Right renal cortex interstitium (tissue), 3 donors: ENCODE measurements around the gene AMBRA1. TPM values are rescaled to one million over a fixed set of nuclear protein-coding genes. Genes with fewer than 3 reads are reported as not detected.
A peak's percentile ranks its signal among the peaks of the same experiment; 100 is the strongest.
"Not testable (repeated sequence)": the region's sequence is repeated elsewhere in the genome, so short reads cannot be mapped to it uniquely, and the experiment has no call there.

Experiments used
- DNase-seq, 3 donors: peaks; one replicate each; pipeline ENCODE4 v3.0.0-alpha.2; 2013; ENCODE audit warnings: low read depth in 3 of 3, low spot score in 2 of 3
- polyA plus RNA-seq, 3 donors: library from polyadenylated mRNA; unstranded; fragments of 120-200 nt; gene quantifications; one replicate each; pipeline ENCODE4 v1.2.1, GENCODE V29; 2013; ENCODE audit not compliant: insufficient read length in 3 of 3

AMBRA1 gene
- polyA plus RNA-seq, 3 donors: 25.2 to 26.9 (median 25.3) TPM

DNA sequence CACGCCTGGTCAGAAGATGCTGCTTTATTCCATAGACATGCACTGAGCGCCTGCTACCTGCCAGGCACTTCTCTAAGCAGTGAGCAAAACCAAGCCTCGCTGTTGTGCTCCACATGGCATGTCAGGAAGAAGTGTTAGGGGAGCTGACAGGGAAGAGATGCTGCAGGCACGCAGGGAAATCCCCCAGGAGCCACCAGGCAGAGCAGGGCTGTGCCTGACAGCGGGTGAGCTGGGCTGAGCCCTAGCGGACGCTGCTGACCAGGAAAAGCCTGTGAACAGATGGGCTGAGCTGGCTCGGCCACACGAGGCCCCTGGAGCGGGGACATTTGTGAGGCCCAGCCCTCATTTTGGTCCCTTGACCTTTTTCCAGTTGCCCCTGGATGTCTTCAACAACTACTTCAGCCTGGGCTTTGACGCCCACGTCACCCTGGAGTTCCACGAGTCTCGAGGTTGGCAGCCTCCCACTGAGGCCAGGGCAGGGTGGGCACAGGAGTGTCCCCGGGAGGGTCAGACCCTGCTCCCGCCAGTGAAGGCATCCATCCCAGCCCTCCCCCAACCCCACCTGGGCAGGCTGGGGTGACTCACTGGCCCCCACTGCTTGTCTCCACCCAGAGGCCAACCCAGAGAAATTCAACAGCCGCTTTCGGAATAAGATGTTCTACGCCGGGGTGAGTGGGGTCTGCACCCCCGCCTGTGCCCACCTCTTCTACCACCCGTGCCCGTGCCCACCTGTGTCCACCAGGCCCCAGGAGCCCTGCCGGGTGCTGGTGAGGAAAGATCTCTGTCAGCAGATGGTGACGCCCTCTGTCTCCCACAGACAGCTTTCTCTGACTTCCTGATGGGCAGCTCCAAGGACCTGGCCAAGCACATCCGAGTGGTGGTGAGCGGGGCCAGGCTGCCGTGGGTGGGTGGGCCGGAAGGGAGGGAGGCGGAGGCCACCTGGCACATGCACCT lies 219.8 kb downstream of the AMBRA1 start:
- no peak for DNase-seq

DNA sequence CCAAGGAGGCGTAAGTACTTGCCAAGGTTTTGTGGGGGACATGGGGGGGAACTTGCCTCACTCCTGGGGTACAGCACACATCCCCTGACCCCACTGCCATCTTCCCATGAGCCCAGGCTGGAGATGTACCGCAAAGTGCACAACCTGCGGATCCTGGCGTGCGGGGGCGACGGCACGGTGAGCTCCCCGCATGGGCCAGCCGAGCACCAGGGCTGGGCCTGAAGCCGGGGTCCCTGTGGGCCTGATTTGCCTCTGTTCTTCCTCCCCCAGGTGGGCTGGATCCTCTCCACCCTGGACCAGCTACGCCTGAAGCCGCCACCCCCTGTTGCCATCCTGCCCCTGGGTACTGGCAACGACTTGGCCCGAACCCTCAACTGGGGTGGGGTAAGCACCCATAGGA lies 221.3 kb downstream of the AMBRA1 start:
- not testable (repeated sequence) for DNase-seq

DNA sequence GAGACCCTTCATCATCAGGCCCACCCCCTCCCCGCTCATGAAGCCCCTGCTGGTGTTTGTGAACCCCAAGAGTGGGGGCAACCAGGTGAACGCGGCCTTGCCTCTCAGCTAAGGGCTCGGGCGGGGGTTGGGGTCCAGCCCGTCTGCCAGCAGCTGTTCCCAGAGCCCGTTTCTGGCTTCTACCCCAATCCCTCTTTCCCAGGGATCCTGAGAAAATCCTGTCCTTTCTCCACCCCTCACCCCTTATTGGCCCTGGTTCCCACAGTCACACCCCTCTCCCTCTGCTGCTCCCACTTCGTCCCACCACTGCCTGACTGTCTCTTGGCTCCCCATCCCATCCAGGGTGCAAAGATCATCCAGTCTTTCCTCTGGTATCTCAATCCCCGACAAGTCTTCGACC lies 221.7 kb downstream of the AMBRA1 start:
- no peak for DNase-seq

DNA sequence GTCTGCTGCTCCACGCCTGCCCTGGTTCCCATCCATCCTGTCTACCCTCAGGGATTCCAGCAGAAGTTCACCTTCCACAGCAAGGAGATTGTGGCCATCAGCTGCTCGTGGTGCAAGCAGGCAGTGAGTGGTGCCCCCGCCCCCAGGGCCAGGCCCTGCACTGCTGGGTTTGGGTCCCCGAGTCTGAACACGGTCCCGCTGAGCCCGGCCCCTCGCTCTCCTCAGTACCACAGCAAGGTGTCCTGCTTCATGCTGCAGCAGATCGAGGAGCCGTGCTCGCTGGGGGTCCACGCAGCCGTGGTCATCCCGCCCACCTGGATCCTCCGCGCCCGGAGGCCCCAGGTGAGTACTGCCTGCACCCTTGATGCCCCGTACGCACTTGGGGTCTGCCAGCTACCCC lies 222.6 kb downstream of the AMBRA1 start:
- DNase-seq: not testable (repeated sequence)

DNA sequence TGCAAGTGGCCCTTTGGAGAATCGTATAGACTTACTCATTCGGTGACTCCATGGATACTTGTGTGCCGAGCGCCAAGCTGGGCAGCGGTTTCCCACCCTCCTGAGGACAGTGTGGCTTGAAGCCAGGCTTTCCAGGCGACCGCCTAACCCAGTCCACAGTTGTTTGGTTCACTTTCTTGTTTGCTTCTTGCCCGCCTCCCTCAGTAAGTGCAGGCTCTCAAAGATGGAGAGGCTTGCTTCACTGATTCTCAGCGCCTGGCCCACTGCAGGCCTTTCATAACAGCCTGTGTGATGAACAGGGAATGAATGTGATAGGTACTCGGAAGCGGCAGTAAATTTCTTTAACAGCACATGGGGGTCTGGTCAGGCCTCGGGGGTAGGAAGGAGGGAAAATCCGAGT lies 223.6 kb downstream of the AMBRA1 start:
- DNase-seq: no peak

DNA sequence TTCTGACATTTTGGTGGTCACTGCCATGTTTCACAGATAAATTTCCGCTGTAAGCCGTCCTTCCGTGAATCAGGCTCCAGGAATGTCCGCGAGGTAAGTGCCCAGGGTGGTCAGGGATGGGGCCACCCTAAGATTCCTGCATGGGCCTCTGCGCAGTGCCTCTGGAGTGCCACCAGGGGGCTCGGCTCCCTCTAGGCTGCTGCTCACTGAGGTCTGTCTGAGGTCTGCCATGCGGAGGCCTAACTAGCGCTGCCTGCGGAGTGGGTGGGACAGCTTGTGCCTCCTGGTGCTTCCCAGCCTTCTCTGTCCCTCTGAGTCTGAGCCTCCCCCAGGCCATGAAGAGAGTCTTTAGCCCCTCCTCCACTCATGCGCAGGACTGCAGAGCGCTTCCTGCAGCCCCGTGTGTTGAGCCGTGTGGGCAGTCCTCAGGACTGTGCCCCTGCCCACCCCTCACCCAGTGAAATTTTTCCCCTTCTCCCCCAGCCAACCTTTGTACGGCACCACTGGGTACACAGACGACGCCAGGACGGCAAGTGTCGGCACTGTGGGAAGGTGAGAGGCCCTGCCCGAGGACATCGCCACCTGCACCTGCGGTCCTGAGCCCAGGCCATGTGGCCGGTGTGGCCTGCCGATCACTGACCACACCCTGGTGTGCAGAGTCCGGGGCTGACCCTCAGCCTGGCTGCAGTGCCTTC lies 224.2 kb downstream of the AMBRA1 start:
- peak in 1 of 3 donors; percentile 60 for DNase-seq

DNA sequence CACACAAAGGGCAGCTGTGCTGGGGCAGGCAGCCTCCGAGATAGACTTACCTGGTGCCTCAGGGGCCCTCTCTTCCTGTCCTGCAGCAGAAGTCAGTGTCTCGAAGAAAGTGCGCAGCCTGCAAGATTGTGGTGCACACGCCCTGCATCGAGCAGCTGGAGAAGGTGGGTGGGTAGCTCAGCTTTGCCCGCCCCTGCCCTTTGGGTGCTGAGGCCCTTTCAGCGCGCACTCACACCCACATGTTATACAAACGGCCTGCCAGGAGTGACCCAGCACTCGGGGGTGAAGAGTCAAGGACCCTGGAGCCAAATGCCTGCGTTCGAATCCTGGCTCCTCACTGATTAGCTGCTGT lies 225.9 kb downstream of the AMBRA1 start:
- no peak for DNase-seq

DNA sequence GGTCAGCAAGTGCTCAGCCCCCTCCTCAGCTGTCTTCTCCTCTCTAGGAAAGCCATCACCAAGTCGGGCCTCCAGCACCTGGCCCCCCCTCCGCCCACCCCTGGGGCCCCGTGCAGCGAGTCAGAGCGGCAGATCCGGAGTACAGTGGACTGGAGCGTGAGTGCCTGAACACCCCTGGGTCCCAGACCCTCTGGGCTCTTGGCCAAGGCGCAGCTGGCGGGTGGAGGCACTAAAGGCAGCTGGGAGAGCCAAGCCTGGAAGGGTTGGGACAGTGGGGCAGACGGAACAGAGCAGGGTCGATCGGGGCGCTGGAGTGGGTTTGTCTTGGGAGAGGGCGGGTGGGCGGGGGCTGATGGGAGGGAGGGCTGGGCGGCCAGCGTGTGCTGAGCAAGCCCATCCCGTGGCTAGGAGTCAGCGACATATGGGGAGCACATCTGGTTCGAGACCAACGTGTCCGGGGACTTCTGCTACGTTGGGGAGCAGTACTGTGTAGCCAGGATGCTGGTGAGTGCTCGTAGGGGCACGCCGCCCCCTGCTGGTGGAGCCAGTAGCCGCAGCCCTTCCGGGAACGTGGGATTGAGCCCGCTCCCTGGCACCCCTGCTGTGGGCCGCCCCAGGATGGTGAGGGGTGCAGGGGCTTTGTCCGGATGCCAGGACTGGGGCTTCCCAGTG lies 226.4 kb downstream of the AMBRA1 start:
- DNase-seq: no peak

DNA sequence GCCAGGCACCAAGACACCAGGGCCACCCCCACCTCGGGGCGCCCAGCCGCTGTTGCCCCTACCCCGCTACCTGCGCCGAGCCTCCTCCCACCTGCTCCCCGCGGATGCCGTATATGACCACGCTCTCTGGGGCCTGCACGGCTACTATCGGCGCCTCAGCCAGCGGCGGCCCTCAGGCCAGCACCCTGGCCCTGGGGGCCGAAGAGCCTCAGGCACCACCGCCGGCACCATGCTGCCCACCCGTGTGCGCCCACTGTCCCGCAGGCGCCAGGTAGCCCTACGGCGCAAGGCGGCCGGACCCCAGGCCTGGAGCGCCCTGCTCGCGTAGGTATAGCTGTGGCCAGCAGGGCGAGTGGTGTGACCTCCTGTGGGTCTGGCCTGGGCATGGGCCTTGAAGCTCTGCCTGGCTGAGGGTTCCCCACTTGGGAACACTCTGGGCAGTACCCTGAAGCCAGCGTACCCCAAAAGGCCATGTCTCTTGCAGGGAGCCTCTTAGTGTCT lies 227.1 kb downstream of the AMBRA1 start:
- no peak for DNase-seq

DNA sequence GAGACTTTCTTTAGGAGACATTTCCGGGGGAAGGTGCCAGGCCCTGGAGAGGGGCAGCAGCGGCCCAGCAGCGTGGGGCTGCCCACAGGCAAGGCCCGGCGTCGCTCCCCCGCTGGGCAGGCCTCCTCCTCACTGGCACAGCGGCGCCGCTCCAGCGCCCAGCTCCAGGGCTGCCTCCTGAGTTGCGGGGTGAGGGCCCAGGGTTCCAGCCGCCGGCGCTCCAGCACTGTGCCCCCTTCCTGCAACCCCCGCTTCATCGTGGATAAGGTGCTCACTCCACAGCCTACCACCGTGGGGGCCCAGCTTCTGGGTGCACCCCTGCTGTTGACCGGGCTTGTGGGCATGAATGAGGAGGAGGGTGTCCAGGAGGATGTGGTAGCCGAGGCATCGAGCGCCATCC lies 227.6 kb downstream of the AMBRA1 start:
- no peak for DNase-seq

DNA sequence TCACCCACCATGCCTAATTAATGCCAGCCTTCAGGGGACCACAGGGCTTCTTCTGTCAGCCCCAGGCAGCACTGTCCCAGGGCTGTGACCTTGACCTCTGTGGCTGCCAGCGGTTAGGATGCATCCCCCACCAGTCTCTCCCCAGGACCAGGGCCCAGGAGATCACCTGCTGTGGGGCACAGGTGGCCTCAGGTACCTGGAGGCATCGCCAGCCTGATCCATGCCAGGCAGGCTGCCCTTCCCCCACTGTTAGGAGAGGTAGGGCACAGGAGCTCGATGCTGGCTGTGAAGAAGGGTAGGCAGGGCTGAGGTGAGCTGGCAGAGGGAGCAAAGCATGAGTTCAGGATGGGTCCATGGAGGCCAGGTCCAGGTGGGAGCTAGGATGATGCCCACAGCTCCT lies 229.0 kb downstream of the AMBRA1 start:
- DNase-seq: no peak

DNA sequence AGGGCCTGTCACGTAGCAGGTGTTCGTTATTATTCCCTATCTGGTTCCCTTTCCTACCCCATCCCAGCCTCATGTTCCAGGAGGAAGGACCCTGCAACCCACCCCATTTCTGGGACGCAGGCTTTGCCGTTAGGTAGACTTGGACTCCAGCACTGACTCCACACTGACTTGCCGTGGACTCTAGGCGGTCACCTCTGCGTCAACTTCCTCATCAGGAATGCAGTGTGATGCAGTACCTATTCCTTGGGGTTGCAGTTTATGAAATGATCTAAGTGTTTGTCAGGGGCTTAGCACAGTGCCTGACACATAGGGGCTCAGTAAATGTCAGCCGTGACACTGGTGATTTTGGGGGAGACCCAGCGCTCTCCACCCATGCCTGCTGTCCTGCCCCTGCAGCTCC lies 229.8 kb downstream of the AMBRA1 start:
- no peak for DNase-seq

DNA sequence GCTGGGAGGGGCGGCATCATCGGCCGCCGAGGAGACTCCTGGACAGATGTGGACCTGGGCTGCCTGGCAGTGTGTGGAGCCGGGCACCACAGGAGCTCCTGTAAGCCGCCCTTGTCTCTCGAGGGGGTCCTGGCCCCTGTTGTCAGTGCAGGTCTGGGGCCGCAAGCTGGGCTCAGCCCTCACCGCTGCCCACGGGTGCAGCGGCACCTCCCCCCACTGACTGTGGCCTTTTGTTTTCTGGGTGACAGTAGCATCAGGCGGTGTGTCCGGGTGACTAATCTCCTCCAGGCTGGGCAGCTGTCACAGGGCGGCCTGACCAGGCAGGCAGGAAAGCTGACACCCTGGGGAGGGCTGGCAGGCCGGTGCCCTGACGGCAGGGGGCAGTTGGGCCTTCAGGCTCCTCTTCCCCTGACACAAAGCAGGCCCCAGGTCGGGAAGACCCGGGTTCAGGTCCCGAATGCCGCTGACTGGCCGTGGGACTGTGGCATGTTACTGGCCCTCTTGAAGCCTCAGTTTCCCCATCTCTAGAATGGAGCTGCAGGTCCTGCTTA lies 230.3 kb downstream of the AMBRA1 start:
- no peak for DNase-seq

DNA sequence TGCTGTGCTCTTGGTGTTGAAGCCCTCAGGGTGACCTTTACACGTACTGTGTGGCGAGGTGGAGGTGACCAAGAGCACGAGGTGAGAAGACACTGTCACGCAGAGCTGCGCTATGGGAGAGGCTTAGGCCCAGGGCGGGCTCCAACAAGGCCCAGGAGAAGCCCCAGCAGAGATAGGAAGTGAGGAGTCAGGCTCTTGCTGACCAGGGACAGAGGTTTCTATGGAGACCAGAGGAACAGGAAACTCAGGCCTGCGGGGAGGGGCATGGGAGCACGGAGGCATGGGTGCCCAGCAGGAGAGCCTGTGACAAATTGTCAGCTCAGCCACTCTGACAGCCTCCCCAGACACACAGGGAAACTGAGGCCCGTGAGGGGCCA lies 230.8 kb downstream of the AMBRA1 start:
- DNase-seq: no peak

DNA sequence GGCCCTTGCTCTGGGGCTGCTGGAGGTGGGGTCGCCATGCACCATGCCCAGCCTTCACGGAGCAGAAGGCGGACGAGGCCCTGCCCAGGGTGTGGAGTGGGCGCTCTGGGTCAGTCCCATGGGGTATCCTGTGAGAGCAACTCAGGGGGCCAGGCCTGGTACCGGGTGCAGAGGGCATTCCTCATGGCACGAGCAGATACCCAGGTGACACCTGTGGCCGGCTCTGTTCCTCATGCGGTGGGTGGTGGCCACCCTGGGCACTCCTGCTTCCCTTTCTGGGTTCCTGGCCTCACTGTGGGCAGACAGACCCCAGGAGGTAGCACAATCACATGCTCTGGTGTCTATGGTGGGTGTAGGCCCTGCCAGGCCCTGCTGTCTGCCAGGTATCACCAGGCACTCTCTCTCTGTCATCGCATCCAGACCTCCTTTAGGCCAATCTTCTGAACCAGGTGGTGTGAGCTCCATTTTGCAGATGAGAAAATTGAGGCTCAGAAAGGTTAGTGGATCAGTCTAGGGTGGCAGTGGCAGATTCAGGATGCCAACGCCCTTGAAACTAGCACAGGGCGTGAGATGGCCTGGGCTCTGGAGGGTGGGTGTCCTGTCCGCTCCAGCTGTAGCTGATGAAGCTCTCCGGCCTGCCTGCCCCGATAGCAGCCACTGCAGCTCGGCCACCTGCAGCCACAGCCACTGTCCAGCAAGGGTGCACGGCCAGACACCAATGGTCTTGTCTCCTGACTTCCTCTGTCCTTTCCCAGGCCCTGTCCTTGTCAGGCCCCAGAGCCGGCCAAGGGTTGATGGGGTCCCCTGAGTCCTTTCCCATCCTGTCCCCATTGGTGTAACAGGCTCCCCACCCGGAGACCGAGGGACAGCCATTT lies 231.4 kb downstream of the AMBRA1 start:
- DNase-seq: no peak

DNA sequence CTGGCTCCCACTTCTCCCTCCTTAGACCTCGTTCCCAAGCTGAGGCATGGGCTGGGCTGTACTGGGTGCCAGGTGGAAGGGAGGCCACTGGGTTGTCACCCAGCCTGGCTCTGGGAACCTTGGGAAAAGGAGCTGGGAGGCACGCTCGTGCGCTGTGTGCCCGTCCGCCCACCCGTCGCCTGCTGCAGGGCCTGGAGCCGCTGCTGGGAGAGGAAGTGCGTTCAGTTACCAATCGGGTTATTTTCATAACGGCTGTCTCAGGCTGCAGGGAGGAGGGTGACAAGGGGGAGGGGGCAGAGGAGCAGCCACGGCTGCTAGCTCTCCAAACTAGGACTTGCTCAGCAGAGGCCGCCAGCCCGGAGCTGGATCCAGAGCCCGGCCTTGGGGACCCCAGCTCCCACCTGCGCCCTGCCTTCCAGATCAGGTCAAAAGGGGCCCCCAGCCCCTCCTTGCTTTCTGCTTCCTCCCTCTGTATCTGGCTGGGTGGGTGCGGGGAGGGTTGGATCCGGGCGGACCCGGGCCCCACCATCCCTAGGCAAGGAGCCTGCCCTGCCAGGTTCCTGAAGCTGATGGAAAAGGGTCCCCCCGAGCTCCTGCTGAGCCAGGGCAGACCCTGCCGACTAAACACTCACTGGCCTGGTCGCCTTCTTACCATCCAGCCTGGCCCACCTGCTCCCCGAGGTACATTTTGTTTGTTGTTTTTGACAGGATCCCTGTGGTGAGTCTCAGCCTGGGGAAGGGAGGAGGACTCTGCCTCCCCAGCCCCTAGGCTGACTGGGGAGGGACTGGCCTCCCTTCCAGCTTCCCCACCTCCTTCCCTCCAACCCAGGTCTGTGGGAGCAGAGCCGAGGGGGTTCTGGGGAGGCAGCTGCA lies 232.3 kb downstream of the AMBRA1 start:
- no peak for DNase-seq

DNA sequence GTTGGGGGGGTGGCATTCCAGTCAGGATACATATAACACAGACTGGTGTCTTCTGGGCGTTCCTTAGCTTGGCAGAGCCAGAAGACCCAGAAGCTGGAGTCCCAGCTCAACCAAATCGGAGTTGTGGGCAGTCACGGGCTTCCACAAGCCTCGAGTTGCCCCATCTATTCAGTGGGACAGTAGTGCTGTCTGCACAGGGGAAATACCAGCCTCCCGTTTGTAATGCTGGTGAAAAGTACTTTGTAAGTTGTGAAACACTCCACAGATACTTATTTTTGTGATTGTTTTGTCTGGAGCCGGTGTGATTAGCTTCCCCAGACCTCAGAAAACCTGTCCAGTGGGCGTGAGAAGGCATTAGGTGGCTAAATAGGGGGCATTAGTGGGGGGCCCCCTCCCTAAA lies 232.9 kb downstream of the AMBRA1 start:
- no peak for DNase-seq

DNA sequence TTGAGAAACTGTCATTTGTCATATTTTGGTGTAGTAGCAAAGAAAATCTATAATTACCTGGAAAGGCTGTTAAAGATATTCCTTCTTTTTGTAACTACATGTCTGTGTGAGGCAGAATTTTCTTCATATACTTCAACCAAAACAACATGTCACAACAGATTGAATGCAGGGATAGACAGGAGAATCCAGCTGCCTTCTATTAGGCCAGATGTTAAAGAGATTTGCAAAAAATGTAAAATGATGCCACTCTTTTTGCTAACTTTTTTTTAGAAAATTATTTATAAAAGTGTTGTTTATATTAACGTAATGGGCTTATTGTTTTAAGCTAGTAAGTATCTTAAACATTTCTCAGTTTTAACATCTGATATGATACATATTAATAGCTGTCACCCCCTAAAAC lies 233.9 kb downstream of the AMBRA1 start:
- DNase-seq: no peak

DNA sequence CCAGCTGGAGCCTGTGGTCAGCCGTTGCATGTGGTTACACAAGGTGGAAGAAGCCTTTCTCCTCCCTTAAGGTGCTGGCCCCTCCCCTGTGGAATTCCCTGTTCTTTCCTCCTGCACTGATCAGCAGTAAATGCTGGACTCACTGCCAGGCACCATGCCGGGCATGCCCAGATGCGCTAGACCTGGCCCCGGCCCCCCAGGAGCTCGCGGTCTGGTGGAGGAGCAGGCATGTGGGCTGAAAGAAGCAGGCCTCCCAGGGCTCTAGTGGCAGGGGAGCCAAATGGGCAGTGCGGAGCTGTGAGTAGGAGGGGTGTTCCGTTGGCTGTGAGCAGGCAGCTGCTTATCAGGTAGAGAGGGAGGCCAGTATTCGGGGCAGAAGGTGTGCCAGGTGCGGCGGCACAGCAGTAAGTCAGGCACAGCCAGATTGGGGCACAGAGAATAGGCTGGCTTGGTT lies 236.3 kb downstream of the AMBRA1 start:
- DNase-seq: no peak
